Fibroblast of lung (primary cell): ENCODE data around the gene UMAD1. TPM values are rescaled to one million over a fixed set of nuclear protein-coding genes. Genes with fewer than 3 reads are reported as not detected.

ENCODE experiments used
- DNase-seq, 2 donors: peaks; one replicate each; pipeline versions ENCODE4 v3.0.0 to v3.0.0-alpha.2; 2010; ENCODE audit warnings: low read depth in 2 of 2
- H2AFZ ChIP-seq: 2 replicates; pipeline ENCODE4 v1.5.1; 2012; ENCODE audit warnings: low read length, control low read depth, inconsistent platforms
- H3K27ac ChIP-seq: 2 replicates; pipeline ENCODE4 v1.5.1; 2011; ENCODE audit warnings: low read length, control low read depth; ENCODE audit not compliant: insufficient read depth
- H3K27me3 ChIP-seq: 2 replicates; pipeline ENCODE4 v1.5.1; 2011; ENCODE audit warnings: mild to moderate bottlenecking, low read length; ENCODE audit not compliant: control insufficient read depth, insufficient read depth
- H3K36me3 ChIP-seq: 2 replicates; pipeline ENCODE4 v1.5.1; 2011; ENCODE audit warnings: low read length; ENCODE audit not compliant: control insufficient read depth, insufficient read depth
- H3K4me1 ChIP-seq: 2 replicates; pipeline ENCODE4 v1.5.1; 2011; ENCODE audit warnings: low read length; ENCODE audit not compliant: control insufficient read depth, insufficient read depth; ENCODE audit errors: extremely low read depth
- H3K4me2 ChIP-seq: 2 replicates; pipeline ENCODE4 v1.5.1; 2011; ENCODE audit warnings: low read length, control low read depth; ENCODE audit not compliant: insufficient read depth; ENCODE audit errors: extremely low read depth
- H3K4me3 ChIP-seq, 4 experiments: fragments of 200-600 bp in 1 of 4; sonication (generic) in 1 of 4; replicated peaks in 1 of 4; 2 replicates each; pipeline ENCODE4 v1.5.1; 2011 to 2016; ENCODE audit warnings: low read length in 4 of 4, low read depth in 3 of 4, mild to moderate bottlenecking in 3 of 4, control low read depth in 2 of 4, inconsistent platforms in 1 of 4, mixed read lengths in 1 of 4; ENCODE audit not compliant: insufficient read depth in 1 of 4; ENCODE audit errors: control extremely low read depth in 1 of 4
- H3K79me2 ChIP-seq: 2 replicates; pipeline ENCODE4 v1.5.1; 2012; ENCODE audit warnings: mild to moderate bottlenecking, low read length, inconsistent platforms; ENCODE audit not compliant: control insufficient read depth, insufficient read depth
- H3K9ac ChIP-seq: 2 replicates; pipeline ENCODE4 v1.5.1; 2011; ENCODE audit warnings: mild to moderate bottlenecking, low read length, control low read depth; ENCODE audit not compliant: insufficient read depth
- H3K9me3 ChIP-seq: 2 replicates; pipeline ENCODE4 v1.5.1; 2012; ENCODE audit warnings: low read depth, low read length; ENCODE audit not compliant: control insufficient read depth, insufficient read depth
- H4K20me1 ChIP-seq: 2 replicates; pipeline ENCODE4 v1.5.1; 2011; ENCODE audit warnings: low read length; ENCODE audit not compliant: control insufficient read depth, insufficient read depth; ENCODE audit errors: extremely low read depth
- EZH2 ChIP-seq: IDR thresholded peaks from 2 replicates; pipeline ENCODE4 v1.5.1; 2012; ENCODE audit warnings: low read length, control low read depth, mild to moderate bottlenecking; ENCODE audit errors: missing control alignments
- polyA plus RNA-seq, 2 donors: library from polyadenylated mRNA; depleted of rRNA in 1 of 2; stranded (reverse) in 1 of 2; unstranded in 1 of 2; fragments of >200 nt; gene quantifications; 2 replicates each; pipeline ENCODE4 v1.2.1, GENCODE V29; 2011 to 2012; ENCODE audit warnings: missing spikeins in 1 of 2
- total RNA-seq: library from RNA; depleted of rRNA; stranded (reverse); fragments of >200 nt; gene quantifications from 2 replicates; pipeline ENCODE4 v1.2.1, GENCODE V29; 2014
- TF ChIP-seq, protein P1 (sequence below), 2 donors: IDR thresholded peaks in 1 of 2; conservative IDR thresholded peaks in 1 of 2; 1 replicate in 1 of 2; 2 replicates in 1 of 2; pipeline ENCODE4 v1.5.1; 2011 to 2012; ENCODE audit warnings: low read length in 2 of 2, control low read depth in 1 of 2, inconsistent platforms in 1 of 2, low read depth in 1 of 2, mild to moderate bottlenecking in 1 of 2

The UMAD1 gene
- total and polyA plus RNA-seq, 2 donors (not counting 1 experiment from before 2014, with no cell fraction given) = 12.4 to 19.8 TPM

DNA sequence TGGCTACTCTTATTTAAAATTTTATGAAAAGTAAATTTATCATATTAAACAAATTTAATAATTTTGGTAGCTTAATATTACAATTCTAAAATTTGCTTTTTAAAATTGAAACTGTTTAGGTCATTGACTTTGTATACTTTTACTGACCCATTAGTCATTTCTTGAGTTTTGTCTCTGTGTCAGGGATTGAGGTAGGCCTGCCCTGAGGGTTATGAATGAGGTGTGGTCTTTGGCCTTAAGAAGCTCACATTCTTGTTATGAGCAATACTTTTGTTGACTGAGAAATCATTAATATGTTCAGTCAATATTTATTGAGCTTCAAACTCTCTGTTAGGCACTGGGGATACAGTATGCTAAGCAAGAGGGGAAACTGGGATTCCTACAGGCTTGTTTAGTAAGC is 124.9 kb downstream of the UMAD1 start:
- Histone ChIP-seq H3K27ac (no peak overlapping the region), H3K9ac (no peak overlapping the region), H3K79me2 (no peaks in the 10 kb centered on the region), H3K36me3 (no peaks in the 10 kb centered on the region), H3K4me1 (no peaks in the 10 kb centered on the region), H3K4me2 (no peak overlapping the region), H2AFZ (no peak overlapping the region), H3K27me3 (no peaks in the 10 kb centered on the region), H4K20me1 (no peaks in the 10 kb centered on the region), H3K9me3 (no peaks in the 10 kb centered on the region), H3K4me3 (no peak overlapping the region)
- DNase-seq = no peak
- TF ChIP-seq, protein P1, sequence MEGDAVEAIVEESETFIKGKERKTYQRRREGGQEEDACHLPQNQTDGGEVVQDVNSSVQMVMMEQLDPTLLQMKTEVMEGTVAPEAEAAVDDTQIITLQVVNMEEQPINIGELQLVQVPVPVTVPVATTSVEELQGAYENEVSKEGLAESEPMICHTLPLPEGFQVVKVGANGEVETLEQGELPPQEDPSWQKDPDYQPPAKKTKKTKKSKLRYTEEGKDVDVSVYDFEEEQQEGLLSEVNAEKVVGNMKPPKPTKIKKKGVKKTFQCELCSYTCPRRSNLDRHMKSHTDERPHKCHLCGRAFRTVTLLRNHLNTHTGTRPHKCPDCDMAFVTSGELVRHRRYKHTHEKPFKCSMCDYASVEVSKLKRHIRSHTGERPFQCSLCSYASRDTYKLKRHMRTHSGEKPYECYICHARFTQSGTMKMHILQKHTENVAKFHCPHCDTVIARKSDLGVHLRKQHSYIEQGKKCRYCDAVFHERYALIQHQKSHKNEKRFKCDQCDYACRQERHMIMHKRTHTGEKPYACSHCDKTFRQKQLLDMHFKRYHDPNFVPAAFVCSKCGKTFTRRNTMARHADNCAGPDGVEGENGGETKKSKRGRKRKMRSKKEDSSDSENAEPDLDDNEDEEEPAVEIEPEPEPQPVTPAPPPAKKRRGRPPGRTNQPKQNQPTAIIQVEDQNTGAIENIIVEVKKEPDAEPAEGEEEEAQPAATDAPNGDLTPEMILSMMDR (conservative IDR thresholded peaks at IDR 0.05 in 1 of 2, IDR thresholded peaks at IDR 0.05 in 1 of 2; ENCODE audit: low read depth in 1 of 2, low read length in 2 of 2) = no peak
- no peak for TF ChIP-seq EZH2

DNA sequence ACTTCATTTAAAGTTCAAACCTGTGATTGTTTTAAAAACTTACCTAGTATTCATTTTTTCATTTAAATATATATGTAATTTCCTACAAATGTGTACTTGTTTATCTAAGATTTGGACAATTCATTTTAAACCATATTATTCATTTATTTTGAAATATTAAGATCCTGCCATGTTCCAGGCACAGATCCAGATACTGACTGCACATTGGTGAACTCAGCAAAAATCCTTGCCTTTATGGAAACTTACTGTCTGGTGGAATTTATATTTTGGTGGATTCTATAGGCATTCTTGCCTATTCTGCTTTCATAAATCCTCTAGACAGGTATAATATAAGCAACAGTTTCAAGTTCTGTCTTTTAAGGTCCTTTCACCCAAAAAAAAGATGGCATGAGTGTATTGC is 126.1 kb downstream of the UMAD1 start:
- Histone ChIP-seq H3K27me3 (no peaks in the 10 kb centered on the region), H3K4me2 (no peak overlapping the region), H2AFZ (no peak overlapping the region), H3K36me3 (no peaks in the 10 kb centered on the region), H3K9me3 (no peaks in the 10 kb centered on the region), H3K79me2 (no peaks in the 10 kb centered on the region), H3K9ac (no peak overlapping the region), H4K20me1 (no peaks in the 10 kb centered on the region), H3K27ac (no peak overlapping the region), H3K4me3 (no peak overlapping the region), H3K4me1 (no peaks in the 10 kb centered on the region)
- peak in 1 of 2 donors; percentile 57 for DNase-seq
- TF ChIP-seq EZH2 = no peak
- TF ChIP-seq, protein P1 (conservative IDR thresholded peaks at IDR 0.05 in 1 of 2, IDR thresholded peaks at IDR 0.05 in 1 of 2; ENCODE audit: low read depth in 1 of 2, low read length in 2 of 2) = no peak

DNA sequence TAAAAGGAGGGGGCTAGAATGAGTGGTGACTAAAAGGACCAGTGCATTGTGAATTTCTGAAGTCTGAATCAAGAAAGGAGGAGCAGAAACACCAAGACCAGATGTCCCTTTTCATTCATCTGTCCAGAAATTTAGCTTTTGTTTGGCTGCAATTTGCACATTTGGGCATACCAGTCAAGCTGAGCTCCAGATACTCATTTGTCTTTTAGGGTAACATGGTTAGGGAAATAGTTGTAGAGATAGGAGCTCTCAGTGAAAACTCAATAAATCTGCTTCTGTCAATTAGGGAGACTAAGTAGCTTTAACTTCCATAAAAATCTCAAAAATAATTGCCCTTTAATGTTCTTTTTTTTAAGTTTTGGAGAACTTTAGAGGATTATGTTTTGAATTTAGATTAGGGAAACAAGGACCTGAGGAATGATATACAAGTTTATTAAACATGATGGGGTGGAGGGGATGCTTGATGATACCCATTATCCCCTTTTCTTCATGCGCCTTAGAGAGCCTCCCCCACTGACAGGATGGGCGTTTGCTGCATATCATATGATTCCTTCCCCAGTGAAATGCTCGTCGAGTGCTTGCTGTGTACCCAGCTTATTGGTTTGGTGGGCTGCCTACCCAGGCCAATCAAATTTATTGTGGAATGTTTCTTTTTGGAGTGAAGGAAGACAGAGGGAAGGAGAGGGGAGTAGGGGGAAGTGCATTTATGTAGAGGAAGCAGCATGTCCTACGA is 128.6 kb downstream of the UMAD1 start:
- Histone ChIP-seq H3K9ac (no peak overlapping the region), H3K79me2 (no peaks in the 10 kb centered on the region), H2AFZ (no peak overlapping the region), H3K36me3 (no peaks in the 10 kb centered on the region), H3K4me1 (no peaks in the 10 kb centered on the region), H4K20me1 (no peaks in the 10 kb centered on the region), H3K9me3 (no peaks in the 10 kb centered on the region), H3K4me2 (no peak overlapping the region), H3K27me3 (no peaks in the 10 kb centered on the region), H3K27ac (no peak overlapping the region), H3K4me3 (no peak overlapping the region)
- TF ChIP-seq, protein P1 (conservative IDR thresholded peaks at IDR 0.05 in 1 of 2, IDR thresholded peaks at IDR 0.05 in 1 of 2; ENCODE audit: low read depth in 1 of 2, low read length in 2 of 2) = no peak
- TF ChIP-seq EZH2 = no peak
- peak; percentile 16 to 47 for DNase-seq
